Endothelial cell of umbilical vein (primary cell): ENCODE measurements around the gene NSMCE3. TPM values are rescaled to one million over a fixed set of nuclear protein-coding genes. Genes with fewer than 3 reads are reported as not detected.

Experiments
- BruUV-seq: library from RNA; stranded (reverse); fragments of 400-500 nt; replicated peaks from 2 replicates; lab custom pipeline; 2021; lab: Mats Ljungman, UMichigan
- CTCF ChIA-PET: fragments of 300-600, 350-600 bp; sonication (Branson Sonifier 250); formaldehyde crosslinking; loops from one replicate; lab custom pipeline; 2021; ENCODE audit warnings: antibody characterized with exemption, inconsistent platforms; lab: Charles Lee
- POLR2A ChIA-PET: fragments of 300-600, 350-600 bp; sonication (Branson Sonifier 250); formaldehyde crosslinking; loops from one replicate; lab custom pipeline; 2021; ENCODE audit warnings: antibody characterized with exemption, inconsistent platforms; lab: Charles Lee
- DNase-seq: peaks from one replicate; pipeline ENCODE4 v3.0.0-alpha.2; 2011; ENCODE audit warnings: low read depth, low spot score
- FAIRE-seq: peaks from 2 replicates; lab custom pipeline; 2011; peaks lifted over from hg19 to GRCh38; lab: Jason Lieb, UNC
- H2AFZ ChIP-seq: 2 replicates; pipeline ENCODE4 v1.6.0; 2012; ENCODE audit warnings: low read depth, low read length, control low read depth, inconsistent platforms
- H3K27ac ChIP-seq: 2 replicates; pipeline ENCODE4 v1.5.1; 2011; ENCODE audit warnings: low read depth, mild to moderate bottlenecking, control low read depth, low read length, moderate library complexity; ENCODE audit not compliant: insufficient read depth
- H3K27me3 ChIP-seq, 2 experiments: 2 replicates each; pipeline versions ENCODE4 v1.6.0 to v1.6.1; 2011; ENCODE audit warnings: low read length in 2 of 2, mixed read lengths in 1 of 2; ENCODE audit not compliant: control insufficient read depth in 2 of 2, insufficient read depth in 2 of 2
- H3K36me3 ChIP-seq, 2 experiments: 2 replicates in 1 of 2; 3 replicates in 1 of 2; pipeline ENCODE4 v1.5.1; 2011; ENCODE audit warnings: low read length in 2 of 2, mild to moderate bottlenecking in 1 of 2, moderate library complexity in 1 of 2; ENCODE audit not compliant: control insufficient read depth in 2 of 2, insufficient read depth in 2 of 2; ENCODE audit errors: extremely low read depth in 1 of 2
- H3K4me1 ChIP-seq: 3 replicates; pipeline ENCODE4 v1.5.1; 2011; ENCODE audit warnings: mild to moderate bottlenecking, low read length; ENCODE audit not compliant: control insufficient read depth, insufficient read depth; ENCODE audit errors: extremely low read depth
- H3K4me2 ChIP-seq: 2 replicates; pipeline ENCODE4 v1.6.1; 2011; ENCODE audit warnings: low read length, control low read depth, mixed read lengths; ENCODE audit not compliant: insufficient read depth
- H3K4me3 ChIP-seq, 3 experiments: fragments of 200-600 bp in 1 of 3; sonication (generic), shearing (Covaris generic) in 1 of 3; replicated peaks in 1 of 3; 2 replicates each; pipeline ENCODE4 v1.5.1; 2011 to 2016; ENCODE audit warnings: control low read depth in 3 of 3, low read length in 3 of 3, mild to moderate bottlenecking in 2 of 3, inconsistent platforms in 1 of 3, low read depth in 1 of 3, moderate library complexity in 1 of 3; ENCODE audit not compliant: insufficient read depth in 1 of 3
- H3K79me2 ChIP-seq: 2 replicates; pipeline ENCODE4 v1.6.0; 2012; ENCODE audit warnings: low read length, inconsistent platforms; ENCODE audit not compliant: control insufficient read depth, insufficient read depth
- H3K9ac ChIP-seq: replicated peaks from 2 replicates; pipeline ENCODE3; 2011; ENCODE audit warnings: low read length, control low read depth; ENCODE audit not compliant: insufficient read depth; ENCODE audit errors: extremely low read depth
- H3K9me1 ChIP-seq: replicated peaks from 3 replicates; pipeline ENCODE4 v1.6.0; 2011; ENCODE audit warnings: mild to moderate bottlenecking, low read length; ENCODE audit not compliant: control insufficient read depth, insufficient read depth; ENCODE audit errors: extremely low read depth
- H3K9me3 ChIP-seq: replicated peaks from 2 replicates; pipeline ENCODE4 v1.5.1; 2012; ENCODE audit warnings: low read length, inconsistent platforms; ENCODE audit not compliant: control insufficient read depth, insufficient read depth
- H4K20me1 ChIP-seq: replicated peaks from 2 replicates; pipeline ENCODE3; 2011; ENCODE audit warnings: mild to moderate bottlenecking, low read length; ENCODE audit not compliant: control insufficient read depth, insufficient read depth; ENCODE audit errors: extremely low read depth
- CTCF ChIP-seq, 2 donors: IDR thresholded peaks; 1 replicate in 1 of 2; 2 replicates in 1 of 2; pipeline ENCODE4 v1.5.1; 2011; ENCODE audit warnings: low read length in 2 of 2, mild to moderate bottlenecking in 2 of 2, moderate library complexity in 2 of 2, control low read depth in 1 of 2, inconsistent platforms in 1 of 2, low read depth in 1 of 2; ENCODE audit not compliant: insufficient read depth in 1 of 2; ENCODE audit errors: extremely low read depth in 1 of 2
- EZH2 ChIP-seq: IDR thresholded peaks from 2 replicates; pipeline ENCODE4 v1.6.1; 2012; ENCODE audit warnings: borderline replicate concordance, low read depth, mild to moderate bottlenecking, moderate library complexity, low read length, inconsistent platforms; ENCODE audit not compliant: severe bottlenecking
- FOS ChIP-seq: IDR thresholded peaks from 2 replicates; pipeline ENCODE4 v1.6.1; 2011; ENCODE audit warnings: mild to moderate bottlenecking, low read length, moderate library complexity, borderline replicate concordance; ENCODE audit not compliant: insufficient read depth
- GATA2 ChIP-seq: IDR thresholded peaks from 2 replicates; pipeline ENCODE4 v1.7.0; 2011; ENCODE audit warnings: low read depth, mild to moderate bottlenecking, moderate library complexity, mixed read lengths, low read length; ENCODE audit not compliant: insufficient read length, insufficient read depth
- JUN ChIP-seq: IDR thresholded peaks from 2 replicates; pipeline ENCODE4 v1.6.1; 2011; ENCODE audit warnings: borderline replicate concordance, low read depth; ENCODE audit not compliant: insufficient read length, insufficient read depth
- MYC ChIP-seq: IDR thresholded peaks from one replicate; pipeline ENCODE4 v1.6.1; 2011; ENCODE audit warnings: mild to moderate bottlenecking, low read depth, low read length
- POLR2A ChIP-seq: IDR thresholded peaks from 2 replicates; pipeline ENCODE4 v1.6.1; 2012; ENCODE audit warnings: low read depth, mild to moderate bottlenecking, control low read depth, low read length
- dilution Hi-C: fragments of 300-500 bp; cut with MboI; formaldehyde crosslinking; loops from one replicate; pipeline ENCODE4 v1.15.0; 2019; ENCODE audit warnings: low sequenced_read_pairs; ENCODE audit not compliant: extremely low pct_ligation_motif_present
- intact Hi-C: fragments of 100-400 bp; cut with micrococcal nuclease; formaldehyde crosslinking; loops from one replicate; pipeline ENCODE4 v1.10.0; 2022
- polyA plus RNA-seq, 4 experiments: library from polyadenylated mRNA; depleted of rRNA in 3 of 4; stranded (reverse) in 3 of 4; unstranded in 1 of 4; fragments of >200 nt; gene quantifications; 2 replicates each; pipeline versions ENCODE4 v1.2.1 to v1.2.3, GENCODE V29; 2011 to 2012; ENCODE audit warnings: missing spikeins in 1 of 4
- total RNA-seq: library from RNA; stranded (reverse); gene quantifications from 2 replicates; pipeline ENCODE4 v1.2.3, GENCODE V29; 2021

NSMCE3 gene
- total and polyA plus RNA-seq, 2 donors (not counting 3 experiments of a cell fraction or from before 2014, with no cell fraction given): 4.5 to 5.8 TPM

DNA sequence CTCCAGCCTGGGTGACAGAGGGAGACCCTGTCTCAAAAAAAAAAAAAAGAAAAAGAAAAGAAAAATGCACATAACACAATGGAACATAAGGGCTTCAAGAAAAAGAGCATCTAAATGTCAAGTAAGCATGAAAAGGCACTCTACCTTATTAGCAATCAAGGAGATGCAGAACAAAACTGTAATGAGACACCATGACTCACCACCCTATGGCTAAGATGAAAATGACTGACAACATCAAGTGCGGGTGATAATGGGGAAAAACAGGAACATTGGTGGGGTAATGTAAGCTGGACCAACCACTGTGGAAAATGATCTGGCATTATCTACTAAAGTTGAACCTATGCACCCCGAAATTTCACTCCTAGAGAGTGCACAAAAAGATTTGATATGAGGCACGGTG is 19.6 kb upstream of the NSMCE3 start:
- no peaks in the 10 kb centered on the region for H3K4me1 ChIP-seq
- H3K9me1 ChIP-seq: no peaks in the 10 kb centered on the region
- H3K4me3 ChIP-seq: no peak overlapping the region
- H3K79me2 ChIP-seq: no peaks in the 10 kb centered on the region
- H3K9ac ChIP-seq: no peak overlapping the region
- no peaks in the 10 kb centered on the region for H3K9me3 ChIP-seq
- dilution Hi-C loops (no loop called here), intact Hi-C loops (no loop called here)
- FAIRE-seq (no peak), DNase-seq (no peak)
- no peak overlapping the region for H2AFZ ChIP-seq
- ChIA-PET CTCF (no interaction called here), POLR2A (no interaction called here)
- no peak for TF ChIP-seq EZH2
- TF ChIP-seq POLR2A: no peak
- no peak for TF ChIP-seq FOS
- no peak for TF ChIP-seq MYC
- no peak for TF ChIP-seq JUN
- TF ChIP-seq CTCF (IDR thresholded peaks at IDR 0.05; ENCODE audit: extremely low read depth in 1 of 2, insufficient read depth in 1 of 2, low read depth in 1 of 2, low read length in 2 of 2): no peak
- TF ChIP-seq GATA2: no peak
- no peak overlapping the region for H3K27ac ChIP-seq
- H4K20me1 ChIP-seq: no peaks in the 10 kb centered on the region
- H3K4me2 ChIP-seq: no peak overlapping the region
- H3K36me3 ChIP-seq: no peaks in the 10 kb centered on the region
- BruUV-seq: no TSS peak
- peaks cover 3 to 4% of the 10 kb centered on the region in 2 experiments for H3K27me3 ChIP-seq
